ENCODE measurements around the gene EEA1. TPM values are rescaled to one million over a fixed set of nuclear protein-coding genes. Genes with fewer than 3 reads are reported as not detected.

Gene EEA1
- total and polyA plus RNA-seq, 4 donors: 5.3 to 56.7 (median 24.6) TPM

DNA sequence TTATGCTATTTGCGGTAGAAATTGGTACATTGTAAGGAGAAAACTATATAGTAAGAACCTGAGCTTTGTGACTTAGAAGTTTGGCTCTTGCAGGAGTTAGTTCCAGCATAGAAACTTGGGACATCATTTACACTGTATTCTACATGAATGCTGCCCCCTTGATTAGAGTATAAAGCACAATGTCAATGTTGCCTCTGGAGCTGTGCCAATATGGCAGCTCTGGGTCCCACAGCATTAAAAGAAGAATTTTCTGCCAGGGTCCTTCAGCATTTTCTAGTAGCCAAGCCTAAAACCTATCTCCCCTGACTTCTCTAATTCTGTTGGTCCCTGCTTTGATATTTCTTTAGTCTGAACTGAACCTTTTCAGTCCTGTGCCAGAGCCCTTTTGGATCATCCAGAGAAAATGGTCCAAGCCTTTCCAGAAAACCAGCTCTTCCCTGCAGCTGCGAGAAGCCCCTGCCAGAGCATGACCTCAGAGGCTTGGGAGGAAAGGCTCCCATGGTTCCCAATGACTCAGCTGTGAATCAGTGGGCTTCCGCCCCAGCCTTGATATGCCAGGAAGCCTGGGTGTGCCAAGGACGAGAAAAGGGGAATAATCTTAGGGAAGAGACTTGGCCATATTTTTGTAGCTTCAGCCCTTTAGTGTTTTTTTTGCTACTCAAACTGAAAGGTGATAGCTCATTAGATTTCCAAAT is 183.1 kb downstream of the EEA1 start:
- Histone ChIP-seq H3K27ac (ENCODE audit: low read depth in 1 of 2, low read length in 2 of 2) (peak overlapping the region in 1 of 2 donors; percentile 19), H3K36me3 (ENCODE audit: control insufficient read depth in 1 of 2, insufficient read depth in 2 of 2, low read length in 1 of 2) (no peaks in the 10 kb centered on the region), H3K4me3 (ENCODE audit: low read length in 2 of 2) (no peak overlapping the region), H3K4me1 (ENCODE audit: control insufficient read depth in 1 of 2, insufficient read depth in 2 of 2, low read length in 2 of 2) (no peaks in the 10 kb centered on the region), H3K27me3 (ENCODE audit: control insufficient read depth in 1 of 2, insufficient read depth in 2 of 2, low read length in 1 of 2) (no peaks in the 10 kb centered on the region), H3K9me3 (ENCODE audit: control insufficient read depth, low read length) (no peaks in the 10 kb centered on the region)
- 13 to 19% methylated on average over 4 of the region's 4 CpGs for WGBS, 2 donors
- intact Hi-C loops (cut with DNase I): no loop called here
- peak; percentile 93 to 94 for DNase-seq
- peak; percentile 92 for ATAC-seq (ENCODE audit: low FRiP score)

- Histone ChIP-seq H3K27me3 (ENCODE audit: control insufficient read depth in 1 of 2, insufficient read depth in 2 of 2, low read length in 1 of 2) (no peaks in the 10 kb centered on the region), H3K4me3 (ENCODE audit: low read length in 2 of 2) (no peak overlapping the region), H3K4me1 (ENCODE audit: control insufficient read depth in 1 of 2, insufficient read depth in 2 of 2, low read length in 2 of 2) (no peaks in the 10 kb centered on the region), H3K9me3 (ENCODE audit: control insufficient read depth, low read length) (no peaks in the 10 kb centered on the region), H3K27ac (ENCODE audit: low read depth in 1 of 2, low read length in 2 of 2) (no peak overlapping the region), H3K36me3 (ENCODE audit: control insufficient read depth in 1 of 2, insufficient read depth in 2 of 2, low read length in 1 of 2) (no peaks in the 10 kb centered on the region)
- 89 to 90% methylated on average over 3 of the region's 3 CpGs for WGBS, 2 donors
- intact Hi-C loops (cut with DNase I): no loop called here
- ATAC-seq (ENCODE audit: low FRiP score) (no peak), DNase-seq (no peak)
These were observed 186.1 kb downstream of the EEA1 start for GRCh38 chr12:92743026-92743425.

DNA sequence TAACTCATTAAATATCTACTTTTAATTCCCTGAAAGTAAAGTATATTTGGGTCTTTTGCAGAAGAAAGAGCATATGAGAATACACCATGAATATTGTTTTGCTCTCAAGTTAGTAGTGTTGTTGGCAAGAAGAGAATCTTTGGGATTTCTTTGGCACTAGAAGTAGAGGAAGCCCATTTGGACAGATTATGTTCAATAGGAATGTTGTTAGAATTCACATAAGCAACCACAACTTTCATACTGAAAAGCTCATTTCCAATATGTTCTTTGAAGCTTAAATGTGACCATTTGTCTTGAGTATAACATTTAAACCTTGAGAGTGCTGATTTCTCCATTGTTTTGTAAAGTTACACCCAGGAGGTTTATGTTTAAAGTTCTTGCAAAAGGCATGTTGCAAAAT is 188.7 kb downstream of the EEA1 start:
- Histone ChIP-seq H3K27ac (ENCODE audit: low read depth in 1 of 2, low read length in 2 of 2) (no peak overlapping the region), H3K9me3 (ENCODE audit: control insufficient read depth, low read length) (no peaks in the 10 kb centered on the region), H3K4me3 (ENCODE audit: low read length in 2 of 2) (no peak overlapping the region), H3K36me3 (ENCODE audit: control insufficient read depth in 1 of 2, insufficient read depth in 2 of 2, low read length in 1 of 2) (no peaks in the 10 kb centered on the region), H3K27me3 (ENCODE audit: control insufficient read depth in 1 of 2, insufficient read depth in 2 of 2, low read length in 1 of 2) (no peaks in the 10 kb centered on the region), H3K4me1 (ENCODE audit: control insufficient read depth in 1 of 2, insufficient read depth in 2 of 2, low read length in 2 of 2) (no peaks in the 10 kb centered on the region)
- no peak for DNase-seq
- intact Hi-C loops (cut with DNase I): no loop called here
- ATAC-seq (ENCODE audit: low FRiP score): no peak

DNA sequence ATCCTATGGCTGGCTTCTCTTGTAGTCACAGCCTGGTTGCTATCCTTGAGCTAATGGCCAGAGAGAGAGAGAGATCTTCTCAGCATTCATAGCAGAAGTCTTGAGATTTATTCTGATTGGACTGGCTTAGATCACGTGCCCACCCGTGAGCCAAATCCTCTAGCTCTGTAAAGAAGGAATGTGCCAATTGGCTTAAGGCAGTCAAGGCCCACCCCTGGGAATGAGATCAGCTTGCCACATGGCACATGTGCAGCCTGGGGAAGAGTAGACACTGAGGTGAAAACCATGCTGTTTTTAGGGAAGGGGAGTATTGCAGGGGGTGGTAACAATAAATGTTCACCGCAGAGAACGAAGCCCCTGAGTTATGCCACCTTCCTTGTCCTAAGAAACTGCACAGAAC is 190.0 kb downstream of the EEA1 start:
- WGBS, 2 donors: 57 to 59% methylated on average over 4 of the region's 4 CpGs
- Histone ChIP-seq H3K4me1 (ENCODE audit: control insufficient read depth in 1 of 2, insufficient read depth in 2 of 2, low read length in 2 of 2) (no peaks in the 10 kb centered on the region), H3K27ac (ENCODE audit: low read depth in 1 of 2, low read length in 2 of 2) (no peak overlapping the region), H3K27me3 (ENCODE audit: control insufficient read depth in 1 of 2, insufficient read depth in 2 of 2, low read length in 1 of 2) (no peaks in the 10 kb centered on the region), H3K9me3 (ENCODE audit: control insufficient read depth, low read length) (no peaks in the 10 kb centered on the region), H3K36me3 (ENCODE audit: control insufficient read depth in 1 of 2, insufficient read depth in 2 of 2, low read length in 1 of 2) (no peaks in the 10 kb centered on the region), H3K4me3 (ENCODE audit: low read length in 2 of 2) (no peak overlapping the region)
- ATAC-seq (ENCODE audit: low FRiP score) (no peak), DNase-seq (no peak)
- intact Hi-C loops (cut with DNase I): no loop called here

DNA sequence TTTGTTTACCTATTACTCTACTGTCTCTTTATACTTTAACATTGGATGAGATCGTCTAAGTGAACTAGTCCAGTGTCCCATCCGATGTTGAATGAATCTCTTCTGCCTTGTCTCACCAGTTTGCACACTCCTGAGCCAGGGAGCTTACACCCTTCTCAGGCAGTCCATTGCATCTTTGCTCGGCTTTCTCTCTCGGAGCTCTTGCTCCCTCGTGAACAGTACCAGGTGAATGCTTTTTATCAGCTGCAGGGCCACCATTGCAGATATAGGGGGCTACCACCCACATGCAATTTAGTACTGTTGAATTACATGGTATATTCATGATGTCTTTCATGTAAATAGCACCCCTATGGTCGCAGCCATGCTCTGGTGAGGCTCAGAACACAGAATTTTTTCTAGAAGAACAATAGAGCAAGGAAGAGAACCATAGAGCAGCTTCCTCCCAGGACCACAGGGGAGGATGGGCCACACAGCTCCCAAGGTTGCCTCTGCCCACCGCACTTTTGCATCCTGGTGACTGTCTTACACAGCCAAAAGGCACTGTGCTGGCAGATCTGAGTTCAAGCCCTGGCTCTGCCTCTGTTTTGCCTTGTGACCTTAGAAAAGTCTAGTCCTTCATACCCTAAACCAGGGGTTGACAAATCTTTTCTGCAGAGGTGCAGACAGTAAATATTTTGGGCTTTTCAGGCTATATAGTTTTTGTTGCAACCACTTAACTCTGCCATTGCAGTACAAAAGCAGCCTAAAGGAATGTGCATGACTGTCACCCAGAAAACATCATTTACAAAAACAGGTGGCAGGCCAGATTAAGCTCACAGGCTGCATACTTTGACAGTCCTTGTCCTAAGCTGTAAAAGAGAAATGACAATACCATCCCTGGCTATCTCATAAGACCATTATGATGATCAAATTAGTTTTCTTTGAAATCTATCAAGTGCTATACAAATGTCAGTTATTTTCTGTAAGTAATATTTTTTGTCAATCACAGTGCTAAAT is 190.9 kb downstream of the EEA1 start:
- no peak for DNase-seq
- 90 to 94% methylated on average over 7 of the region's 7 CpGs for WGBS, 2 donors
- Histone ChIP-seq H3K27me3 (ENCODE audit: control insufficient read depth in 1 of 2, insufficient read depth in 2 of 2, low read length in 1 of 2) (no peaks in the 10 kb centered on the region), H3K27ac (ENCODE audit: low read depth in 1 of 2, low read length in 2 of 2) (no peak overlapping the region), H3K9me3 (ENCODE audit: control insufficient read depth, low read length) (no peaks in the 10 kb centered on the region), H3K4me3 (ENCODE audit: low read length in 2 of 2) (no peak overlapping the region), H3K4me1 (ENCODE audit: control insufficient read depth in 1 of 2, insufficient read depth in 2 of 2, low read length in 2 of 2) (no peaks in the 10 kb centered on the region), H3K36me3 (ENCODE audit: control insufficient read depth in 1 of 2, insufficient read depth in 2 of 2, low read length in 1 of 2) (no peaks in the 10 kb centered on the region)
- ATAC-seq (ENCODE audit: low FRiP score): no peak
- intact Hi-C loops (cut with DNase I): no loop called here

- no peaks in the 10 kb centered on the region for H3K9me3 ChIP-seq (ENCODE audit: control insufficient read depth, low read length)
- H3K27me3 ChIP-seq (ENCODE audit: control insufficient read depth in 1 of 2, insufficient read depth in 2 of 2, low read length in 1 of 2): no peaks in the 10 kb centered on the region
- no peaks in the 10 kb centered on the region for H3K4me1 ChIP-seq (ENCODE audit: control insufficient read depth in 1 of 2, insufficient read depth in 2 of 2, low read length in 2 of 2)
- no peaks in the 10 kb centered on the region for H3K36me3 ChIP-seq (ENCODE audit: control insufficient read depth in 1 of 2, insufficient read depth in 2 of 2, low read length in 1 of 2)
- DNase-seq (no peak), ATAC-seq (ENCODE audit: low FRiP score) (no peak)
- no peak overlapping the region for H3K27ac ChIP-seq (ENCODE audit: low read depth in 1 of 2, low read length in 2 of 2)
- H3K4me3 ChIP-seq (ENCODE audit: low read length in 2 of 2): no peak overlapping the region
- WGBS, 2 donors: 76 to 80% methylated on average over 6 of the region's 6 CpGs
- intact Hi-C loops (cut with DNase I): no loop called here
These were observed 192.5 kb downstream of the EEA1 start for GRCh38 chr12:92736605-92737004.

GRCh38 chr12:92735131-92735721 is 193.9 kb downstream of the EEA1 start:
- ATAC-seq (ENCODE audit: low FRiP score) (peak; percentile 62), DNase-seq (no peak)
- Histone ChIP-seq H3K4me3 (ENCODE audit: low read length in 2 of 2) (no peak overlapping the region), H3K4me1 (ENCODE audit: control insufficient read depth in 1 of 2, insufficient read depth in 2 of 2, low read length in 2 of 2) (no peaks in the 10 kb centered on the region), H3K27ac (ENCODE audit: low read depth in 1 of 2, low read length in 2 of 2) (no peak overlapping the region), H3K27me3 (ENCODE audit: control insufficient read depth in 1 of 2, insufficient read depth in 2 of 2, low read length in 1 of 2) (no peaks in the 10 kb centered on the region), H3K9me3 (ENCODE audit: control insufficient read depth, low read length) (no peaks in the 10 kb centered on the region), H3K36me3 (ENCODE audit: control insufficient read depth in 1 of 2, insufficient read depth in 2 of 2, low read length in 1 of 2) (no peaks in the 10 kb centered on the region)
- intact Hi-C loops (cut with DNase I): no loop called here
- 59 to 66% methylated on average over 3 of the region's 3 CpGs for WGBS, 2 donors

GRCh38 chr12:92733661-92734060 is 195.4 kb downstream of the EEA1 start:
- Histone ChIP-seq H3K27me3 (ENCODE audit: control insufficient read depth in 1 of 2, insufficient read depth in 2 of 2, low read length in 1 of 2) (no peaks in the 10 kb centered on the region), H3K9me3 (ENCODE audit: control insufficient read depth, low read length) (no peaks in the 10 kb centered on the region), H3K27ac (ENCODE audit: low read depth in 1 of 2, low read length in 2 of 2) (no peak overlapping the region), H3K4me3 (ENCODE audit: low read length in 2 of 2) (no peak overlapping the region), H3K4me1 (ENCODE audit: control insufficient read depth in 1 of 2, insufficient read depth in 2 of 2, low read length in 2 of 2) (no peaks in the 10 kb centered on the region), H3K36me3 (ENCODE audit: control insufficient read depth in 1 of 2, insufficient read depth in 2 of 2, low read length in 1 of 2) (no peaks in the 10 kb centered on the region)
- intact Hi-C loops (cut with DNase I): no loop called here
- ATAC-seq (ENCODE audit: low FRiP score) (no peak), DNase-seq (no peak)
- WGBS, 2 donors: 73 to 78% methylated on average over 3 of the region's 3 CpGs
